Esophagus muscularis mucosa (tissue), 3 donors: ENCODE measurements around the gene GOLGA3.

Source experiments
- CTCF ChIP-seq, 3 experiments: fragments of 200-600 bp in 2 of 3; fragments of 450-650 bp in 1 of 3; sonication (generic) in 2 of 3; IDR thresholded peaks; one replicate each; pipeline ENCODE4 v1.5.1; 2017 to 2019; ENCODE audit warnings: antibody characterized with exemption in 3 of 3, mild to moderate bottlenecking in 2 of 3, moderate library complexity in 1 of 3
- POLR2A ChIP-seq: fragments of 450-650 bp; IDR thresholded peaks from one replicate; pipeline ENCODE4 v1.6.1; 2017; ENCODE audit warnings: antibody characterized with exemption, moderate library complexity, mild to moderate bottlenecking, low read depth

GRCh38 chr12:132842449-132843045 lies 13.9 kb upstream of the GOLGA3 start:
- TF ChIP-seq CTCF (IDR thresholded peaks at IDR 0.05) (no peak), POLR2A (no peak)
